Choroid plexus epithelial cell (primary cell): ENCODE data around the gene GIPC3.
A peak's percentile ranks its signal among the peaks of the same experiment; 100 is the strongest.
"Not testable (repeated sequence)": the region's sequence is repeated elsewhere in the genome, so short reads cannot be mapped to it uniquely, and the experiment has no call there.

ENCODE experiments used
- DNase-seq: peaks from one replicate; pipeline ENCODE4 v3.0.0-alpha.2; 2010; ENCODE audit warnings: low read depth
- H3K4me3 ChIP-seq: 2 replicates; pipeline ENCODE4 v1.5.1; 2011; ENCODE audit warnings: low read depth, mild to moderate bottlenecking, control low read depth, low read length, moderate library complexity
- CTCF ChIP-seq: conservative IDR thresholded peaks from 2 replicates; pipeline ENCODE4 v1.5.1; 2011; ENCODE audit warnings: low read depth, mild to moderate bottlenecking, control low read depth, inconsistent platforms, low read length, moderate library complexity

GIPC3 gene

DNA sequence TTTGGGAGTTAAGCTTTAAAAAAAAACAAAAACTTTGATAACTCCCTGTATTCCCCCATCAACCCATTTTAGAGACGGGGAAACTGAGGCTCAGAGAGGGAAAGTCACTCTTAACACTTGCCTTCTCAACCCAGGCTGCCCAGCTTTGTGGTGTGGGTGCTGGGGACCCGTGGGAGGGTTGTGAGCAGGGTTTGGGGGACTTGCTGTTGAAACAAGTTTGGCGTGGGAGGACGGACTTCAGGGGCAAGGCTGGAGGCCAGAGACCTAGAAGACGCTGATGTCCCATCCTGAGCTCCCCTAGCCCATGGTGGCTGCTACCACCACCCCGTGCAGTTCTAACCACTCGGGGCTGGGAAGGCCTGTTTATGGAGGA lies 42.1 kb downstream of the GIPC3 start:
- peak overlapping the region; percentile 37 for H3K4me3 ChIP-seq
- TF ChIP-seq CTCF, result no peak
- no peak for DNase-seq

GRCh38 chr19:3628766-3629165 lies 43.5 kb downstream of the GIPC3 start:
- not testable (repeated sequence) for H3K4me3 ChIP-seq, DNase-seq

- no peak for TF ChIP-seq CTCF
- no peak overlapping the region for H3K4me3 ChIP-seq
- no peak for DNase-seq
Measured at GRCh38 chr19:3631053-3631861, 46.0 kb downstream of the GIPC3 start.

- H3K4me3 ChIP-seq, result no peak overlapping the region
- TF ChIP-seq CTCF, result no peak
- DNase-seq, result no peak
Measured at GRCh38 chr19:3632098-3632497, 46.8 kb downstream of the GIPC3 start.

GRCh38 chr19:3632739-3633558 lies 47.7 kb downstream of the GIPC3 start:
- no peak for DNase-seq
- no peak for TF ChIP-seq CTCF

GRCh38 chr19:3633559-3633988 lies 48.3 kb downstream of the GIPC3 start:
- TF ChIP-seq CTCF, result no peak
- DNase-seq, result no peak
- no peak overlapping the region for H3K4me3 ChIP-seq

More at GRCh38 chr19:3632739-3633558, 47.7 kb downstream of the GIPC3 start:
- no peak overlapping the region for H3K4me3 ChIP-seq

DNA sequence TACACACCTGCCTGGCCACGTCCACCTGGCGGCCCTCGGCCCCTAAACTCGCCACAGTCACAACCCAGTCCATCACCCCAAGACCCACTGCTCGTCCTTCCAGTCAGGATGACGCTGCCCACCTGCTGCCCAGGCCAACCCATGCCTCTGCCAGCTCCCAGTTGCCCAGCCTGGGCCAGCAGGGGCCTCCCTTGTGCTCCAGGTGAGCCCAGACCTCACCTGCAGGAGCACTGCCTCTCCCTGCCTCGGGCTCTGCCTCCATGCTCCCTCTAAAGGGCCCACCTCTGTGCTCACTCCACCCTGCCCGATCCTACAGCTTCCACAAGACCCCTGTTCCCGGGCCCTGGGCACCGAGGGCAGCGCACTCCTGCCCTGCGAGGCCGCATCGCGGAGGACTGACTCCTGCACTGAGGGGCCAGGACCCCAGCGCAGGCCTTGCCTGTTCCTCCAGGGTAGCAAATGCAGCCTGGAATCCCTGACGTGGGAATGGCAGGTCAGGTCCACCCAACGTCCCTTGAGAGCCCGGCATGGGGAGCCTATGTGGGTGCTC lies 49.3 kb downstream of the GIPC3 start:
- no peak for DNase-seq
- no peak for TF ChIP-seq CTCF

More for the DNA sequence above, 49.3 kb downstream of the GIPC3 start:
- H3K4me3 ChIP-seq, result no peak overlapping the region
